ENCODE measurements around the gene ZMIZ1.

GRCh38 chr10:79139124-79139835 lies 70.5 kb downstream of the ZMIZ1 start:
- no peak for TF ChIP-seq CTCF (IDR thresholded peaks at IDR 0.05)
- TF ChIP-seq POLR2A (IDR thresholded peaks at IDR 0.05): no peak

Measured in lower leg skin (tissue), 3 donors.